ENCODE results near the gene LMAN1L.
"Not testable (repeated sequence)": the region's sequence is repeated elsewhere in the genome, so short reads cannot be mapped to it uniquely, and the experiment has no call there.

DNA sequence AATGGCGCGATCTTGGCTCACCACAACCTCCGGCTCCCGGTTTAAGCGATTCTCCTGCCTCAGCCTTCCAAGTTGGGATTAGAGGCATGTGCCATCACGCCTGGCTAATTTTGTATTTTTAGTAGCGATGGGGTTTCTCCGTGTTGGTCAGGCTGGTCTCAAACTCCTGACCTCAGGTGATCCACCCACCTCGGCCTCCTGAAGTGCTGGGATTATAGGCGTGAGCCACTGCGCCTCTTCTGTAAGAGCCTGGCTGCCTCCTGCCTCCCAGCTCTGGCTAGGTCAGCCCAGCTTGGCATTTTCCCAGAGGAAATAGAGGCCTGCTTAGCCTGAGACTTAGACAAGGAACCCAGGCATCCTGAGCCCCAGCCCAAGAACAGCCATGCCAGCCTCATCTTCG lies 26.6 kb upstream of the LMAN1L start:
- TF ChIP-seq POLR2A (IDR thresholded peaks at IDR 0.05; ENCODE audit: low read length); GATA1 (IDR thresholded peaks at IDR 0.05; ENCODE audit: low read depth, low read length): not testable (repeated sequence)
